Measurements from ENCODE around the gene STK24.

Gene STK24

DNA sequence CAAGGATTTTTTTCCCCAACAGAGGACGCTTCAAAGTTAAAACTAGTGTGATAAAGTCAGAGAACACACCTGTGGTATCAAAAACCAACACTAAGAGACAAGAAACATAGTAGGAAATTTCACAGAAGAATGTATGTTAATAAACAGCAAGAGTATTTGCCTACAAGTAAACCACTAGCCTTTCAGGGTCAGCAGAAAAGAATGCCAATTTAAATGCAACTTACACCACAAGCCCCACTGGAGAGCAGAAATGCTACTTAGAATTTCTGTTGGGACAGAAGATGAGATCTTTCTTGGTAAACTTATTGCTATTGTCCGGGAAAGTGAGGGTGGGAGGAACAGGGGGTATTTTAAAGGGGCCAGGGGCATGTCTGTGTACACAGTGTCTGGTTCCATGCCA, 68.6 kb downstream of the STK24 start:
- DNase-seq, result no peak

DNA sequence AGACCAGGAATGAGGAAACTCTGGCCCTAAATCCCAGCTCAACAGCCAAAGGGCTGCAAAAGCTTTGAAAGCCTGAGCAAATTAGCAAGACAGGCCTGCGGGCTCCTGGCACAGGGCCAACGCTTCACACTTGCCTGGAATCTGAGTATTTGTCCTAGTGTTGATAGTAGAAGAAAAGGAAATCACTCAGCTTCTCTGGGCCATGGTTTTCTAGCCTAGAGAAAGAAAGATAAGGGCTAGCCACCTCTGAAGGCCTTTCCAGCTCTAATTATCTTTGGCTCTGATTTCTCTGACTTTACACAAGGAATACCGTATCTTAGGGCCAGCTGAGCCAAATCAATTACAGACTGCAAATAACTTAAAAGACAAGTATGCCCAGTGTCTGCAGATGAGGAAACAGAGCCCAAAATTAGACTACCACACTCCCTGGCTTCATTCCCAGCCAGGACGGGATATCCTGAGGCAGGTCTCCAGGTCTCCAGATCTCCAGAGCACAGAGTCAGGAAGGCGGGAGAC, 69.6 kb downstream of the STK24 start:
- peak; percentile 69 for DNase-seq

DNA sequence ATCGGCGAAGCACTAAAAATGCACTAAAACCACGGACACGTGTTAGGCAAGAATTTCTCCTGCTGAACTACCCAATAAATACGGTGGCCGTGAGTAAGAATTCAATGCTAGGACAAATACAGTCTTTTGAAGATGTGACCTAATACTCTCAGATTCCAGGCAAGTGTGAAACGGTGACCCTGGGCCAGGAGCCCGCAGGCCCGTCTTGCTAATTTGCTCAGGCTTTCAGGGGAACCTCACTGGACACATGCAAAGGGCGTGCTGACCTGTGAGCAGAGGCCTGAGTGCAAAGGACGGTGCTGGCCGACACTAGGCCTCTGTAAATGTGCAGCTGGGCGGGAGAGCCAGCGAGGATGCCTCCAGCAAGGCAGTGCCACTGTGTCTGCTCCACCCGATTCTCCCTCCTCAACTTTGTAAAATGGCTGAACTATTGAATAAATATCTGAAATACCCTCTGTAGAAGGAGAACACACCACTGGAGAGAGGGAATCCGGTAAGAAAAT, 70.1 kb downstream of the STK24 start:
- no peak for DNase-seq

DNA sequence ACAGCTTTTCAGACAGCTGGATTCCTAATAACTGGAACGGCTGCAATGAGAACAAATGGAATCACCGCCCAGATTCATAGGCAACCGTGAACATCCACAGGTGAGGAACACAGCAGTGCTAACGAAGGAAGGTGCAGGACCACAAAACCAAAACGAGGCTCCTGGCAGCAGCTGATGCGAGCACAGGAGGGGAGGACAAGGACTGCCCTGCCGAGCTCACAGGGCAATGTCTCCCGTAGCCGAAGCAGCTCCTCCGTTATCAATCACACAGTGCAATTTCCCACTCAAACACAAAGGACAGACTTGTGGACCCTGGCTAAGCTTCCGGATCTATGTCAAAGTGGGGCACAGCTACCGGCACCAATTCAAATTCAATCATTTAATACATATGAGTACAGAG, 70.6 kb downstream of the STK24 start:
- DNase-seq, result no peak

DNA sequence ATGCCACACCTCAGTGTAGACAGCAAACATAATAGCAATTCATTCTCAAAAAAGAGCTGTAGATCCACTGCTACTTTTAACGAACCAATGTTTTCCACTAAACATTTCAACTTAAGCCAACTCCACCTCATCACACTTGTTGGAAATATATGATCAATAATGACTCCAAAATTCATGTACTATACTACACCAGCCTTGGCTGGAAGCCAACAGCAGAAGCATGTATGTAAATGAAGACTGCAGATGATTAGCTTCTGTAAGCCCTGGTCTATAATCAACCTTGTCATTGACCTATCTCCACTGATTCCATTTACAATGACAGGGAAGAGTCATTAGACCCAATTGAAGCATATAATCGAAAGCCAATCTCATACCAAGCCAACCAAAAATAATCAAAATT, 71.7 kb downstream of the STK24 start:
- no peak for DNase-seq

DNA sequence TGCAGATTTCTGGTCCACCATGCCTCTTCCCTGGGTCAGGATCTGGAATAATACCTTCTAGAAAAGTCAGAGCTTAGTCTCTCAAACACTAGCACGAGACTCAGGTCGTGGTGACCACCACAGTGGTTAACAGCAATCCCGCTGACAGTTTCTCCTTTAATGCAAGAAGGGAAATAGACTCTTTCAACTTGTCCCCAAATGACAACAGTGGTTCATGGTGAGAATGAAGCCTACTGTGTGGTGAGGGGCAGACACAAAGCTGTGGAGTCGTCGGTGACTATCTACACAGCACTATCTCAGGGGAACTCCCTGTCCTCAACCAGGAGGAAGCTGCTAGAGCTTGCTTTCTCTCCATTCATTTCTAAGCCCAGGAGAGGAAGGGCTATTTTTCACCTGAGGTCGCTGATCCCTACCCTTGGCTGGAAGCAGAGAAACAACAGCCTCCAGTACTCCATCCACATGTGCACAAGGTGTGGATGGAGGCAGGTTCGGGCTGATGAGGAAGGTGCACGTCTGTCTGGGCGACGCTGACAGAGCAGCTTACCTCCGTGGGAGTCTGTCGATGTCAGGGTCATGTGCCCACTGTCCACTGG, 72.4 kb downstream of the STK24 start:
- DNase-seq, result peak; percentile 44

DNA sequence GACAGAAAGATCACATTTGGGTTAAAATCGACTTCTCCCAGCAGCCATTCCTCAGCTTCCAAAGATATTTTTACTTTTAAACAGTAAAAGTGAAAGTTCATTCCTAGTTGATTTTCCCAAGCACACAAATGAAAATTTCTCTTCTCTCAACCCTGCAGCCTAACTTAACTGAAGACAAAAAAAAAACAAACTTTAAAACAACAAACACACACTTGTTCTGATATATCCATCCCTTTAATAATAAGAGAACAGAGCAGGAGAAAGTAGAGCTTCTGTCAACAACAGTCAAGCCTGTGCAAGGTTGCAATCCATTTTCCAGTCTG, 72.9 kb downstream of the STK24 start:
- no peak for DNase-seq

DNA sequence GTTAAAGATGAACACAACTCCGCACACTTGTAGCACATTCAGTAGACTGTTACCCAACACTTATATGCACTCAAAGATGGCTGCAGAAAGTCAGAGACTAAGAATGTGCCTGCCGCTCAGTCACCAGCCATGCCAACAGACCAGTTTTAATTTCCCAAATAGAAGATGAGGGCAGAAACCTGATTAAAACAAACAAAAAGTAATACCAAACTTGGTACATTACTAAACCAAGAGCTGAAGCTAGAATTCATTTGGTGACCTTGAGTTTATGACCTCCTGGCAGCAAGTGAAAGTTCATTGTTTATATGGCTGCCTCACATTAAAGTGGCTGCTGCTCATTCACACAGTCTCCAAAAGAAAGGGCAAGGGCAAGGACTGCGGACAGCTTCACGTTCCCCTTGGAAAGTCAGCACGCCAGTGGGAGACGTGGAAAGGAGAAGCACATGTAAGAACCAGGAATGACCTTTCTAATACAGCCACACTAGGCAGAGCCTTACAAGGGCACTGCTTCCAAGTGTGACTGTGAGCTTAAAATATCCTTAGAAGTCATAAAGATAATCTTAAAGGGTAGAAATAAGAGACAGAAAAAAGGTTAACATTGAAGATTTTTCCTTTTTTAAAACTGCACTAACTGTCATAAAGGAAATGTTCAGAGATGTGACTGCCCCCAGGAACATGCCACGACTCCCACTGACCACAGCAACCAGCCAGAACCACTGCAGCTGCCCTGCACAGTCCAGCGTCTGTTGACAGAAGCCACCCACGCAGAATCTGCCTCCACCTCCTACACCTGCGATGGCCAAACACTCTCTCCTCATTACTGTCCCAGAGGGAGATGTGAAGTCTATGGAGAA, 73.5 kb downstream of the STK24 start:
- no peak for DNase-seq

DNA sequence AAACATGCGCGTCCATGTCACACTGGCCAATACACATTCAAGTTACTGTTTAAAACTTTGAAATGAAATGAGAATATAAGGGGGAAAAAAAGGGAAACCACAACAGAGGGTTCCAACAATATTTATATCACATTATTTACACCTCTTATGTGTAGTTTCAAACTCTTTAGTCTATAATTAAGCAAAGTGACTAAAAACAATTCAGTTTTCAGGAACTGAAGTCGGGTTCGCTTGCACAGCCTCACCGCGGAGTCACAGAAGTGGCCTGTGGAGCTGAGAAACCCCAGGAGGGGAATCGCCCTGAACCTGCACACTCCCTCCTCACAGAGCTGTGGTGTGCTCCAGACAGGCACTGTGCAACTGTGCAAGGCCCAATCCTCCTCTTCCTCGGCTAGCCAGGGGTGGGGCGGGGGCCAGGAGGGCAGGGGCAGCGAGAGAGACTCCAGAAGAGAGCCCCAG, 75.9 kb downstream of the STK24 start:
- no peak for DNase-seq

DNA sequence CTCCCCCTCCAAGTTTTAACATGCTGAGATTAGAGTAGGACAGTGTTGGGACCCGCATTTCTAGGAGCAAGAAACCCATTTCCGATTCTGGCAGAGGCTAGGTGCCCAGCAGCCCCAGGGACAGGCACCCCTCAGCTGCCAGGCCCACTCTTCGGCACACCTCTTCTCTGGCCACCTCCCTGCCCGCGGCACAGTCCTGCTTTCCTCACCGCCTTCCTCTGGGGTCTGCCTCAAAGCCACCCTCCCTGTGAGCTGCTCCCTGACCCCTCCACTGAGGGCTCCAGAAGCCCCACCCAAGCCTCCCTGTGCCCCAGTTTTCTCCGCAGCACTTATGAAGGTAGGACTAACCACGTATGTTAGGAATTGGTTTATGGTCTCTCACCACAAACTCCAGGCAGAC, 79.9 kb downstream of the STK24 start:
- no peak for DNase-seq

DNA sequence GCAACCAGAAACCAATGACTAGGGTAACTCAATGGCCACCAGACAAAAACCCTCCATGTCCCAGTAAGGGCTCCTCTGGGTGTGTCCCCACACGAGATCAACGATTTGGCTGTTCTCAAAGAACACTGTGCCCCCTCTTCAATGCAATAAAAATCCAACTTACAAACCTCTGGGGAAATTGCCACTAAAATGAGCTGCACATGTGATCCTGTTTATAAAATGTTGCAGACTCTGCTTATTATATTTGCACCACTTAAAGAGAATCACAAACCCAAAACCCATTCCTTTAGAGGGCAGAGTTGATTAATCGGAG, 80.5 kb downstream of the STK24 start:
- no peak for DNase-seq

DNA sequence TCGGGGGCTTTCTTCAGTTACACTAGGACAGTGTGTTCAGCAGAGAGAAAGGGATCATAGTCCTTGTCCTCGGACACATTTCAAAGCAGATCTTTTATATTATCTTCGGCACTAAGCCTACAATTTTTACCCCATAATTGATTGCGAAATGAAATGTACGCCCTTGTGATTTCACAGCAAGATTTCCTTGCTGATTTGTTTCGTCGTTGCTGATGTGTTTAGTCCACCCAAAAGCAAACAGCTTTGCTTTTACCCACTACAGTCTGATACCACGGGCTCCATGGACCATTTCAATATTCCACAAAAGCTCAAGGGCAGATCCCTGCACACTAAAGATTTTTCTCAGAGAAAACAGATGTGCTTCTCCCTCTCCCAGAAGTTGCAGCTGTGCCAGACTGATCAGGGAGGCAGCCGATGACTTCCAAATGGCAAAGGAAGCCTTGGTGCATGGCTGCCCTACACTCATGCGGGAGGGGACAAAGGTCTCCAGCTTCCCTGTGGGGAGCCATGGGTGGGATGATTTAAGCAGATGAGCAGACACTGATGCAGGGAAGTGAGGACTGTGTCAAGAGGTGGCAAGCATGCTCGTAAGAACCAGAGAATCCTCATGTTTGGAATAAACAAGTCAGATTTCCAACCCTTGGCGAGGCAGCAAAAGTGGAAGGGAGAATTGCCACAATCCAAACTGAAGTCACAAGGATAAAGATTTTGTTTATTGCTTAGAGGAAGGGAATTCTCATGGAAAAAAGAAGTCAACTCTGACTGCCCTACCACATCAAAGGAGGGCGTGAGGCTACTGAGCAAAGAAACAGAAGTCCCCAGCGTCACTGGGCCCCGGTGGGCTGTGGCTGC, 81.1 kb downstream of the STK24 start:
- no peak for DNase-seq

DNA sequence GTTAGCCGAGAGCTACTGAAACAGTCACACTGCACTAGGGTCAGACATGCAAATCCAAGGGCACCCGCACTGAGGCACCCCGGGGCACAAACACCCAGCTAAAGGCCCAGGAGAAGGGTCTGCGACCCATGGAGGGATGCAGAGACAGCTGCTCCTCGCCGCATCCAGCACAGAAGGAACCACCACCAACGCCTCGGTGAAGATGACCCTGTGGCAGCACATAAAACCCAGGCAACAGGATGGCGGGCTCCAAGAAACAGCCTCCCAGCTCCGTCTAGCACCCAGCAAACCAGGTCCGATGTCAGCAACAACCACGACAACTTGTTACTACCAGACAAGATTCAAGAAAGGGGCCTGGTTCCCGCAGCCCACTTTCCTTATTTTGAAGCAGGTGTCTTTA, 82.1 kb downstream of the STK24 start:
- no peak for DNase-seq

DNA sequence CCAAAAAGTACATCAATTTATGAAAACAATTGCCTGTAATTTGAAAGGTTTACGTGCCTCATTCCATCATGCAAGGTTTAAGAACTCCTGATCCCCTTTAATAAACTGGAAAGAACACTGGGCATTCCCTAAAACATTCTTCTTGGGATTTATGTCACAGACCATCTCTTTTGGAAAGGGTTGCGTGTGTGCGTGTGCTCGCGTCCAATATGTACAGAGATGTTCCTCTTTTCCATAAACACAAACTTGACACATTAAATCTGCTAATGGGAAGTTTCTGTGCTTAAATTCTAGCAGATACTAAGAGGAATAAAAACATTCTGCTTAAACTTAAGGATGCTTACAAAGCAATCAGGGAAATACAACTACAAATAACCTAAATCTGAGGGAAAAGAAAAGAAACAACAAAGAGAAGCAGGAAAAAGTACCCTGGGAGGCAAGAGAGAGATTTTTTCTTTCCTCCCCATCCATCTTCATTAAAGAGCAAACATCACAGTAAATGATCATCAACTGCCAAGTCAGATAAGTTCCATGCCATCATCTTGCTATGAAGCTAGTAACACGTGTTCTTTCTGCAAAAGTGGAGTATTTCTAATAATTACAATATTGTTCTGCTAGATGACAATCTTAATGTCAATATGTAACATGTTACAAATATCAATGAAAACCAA, 83.7 kb downstream of the STK24 start:
- no peak for DNase-seq

DNA sequence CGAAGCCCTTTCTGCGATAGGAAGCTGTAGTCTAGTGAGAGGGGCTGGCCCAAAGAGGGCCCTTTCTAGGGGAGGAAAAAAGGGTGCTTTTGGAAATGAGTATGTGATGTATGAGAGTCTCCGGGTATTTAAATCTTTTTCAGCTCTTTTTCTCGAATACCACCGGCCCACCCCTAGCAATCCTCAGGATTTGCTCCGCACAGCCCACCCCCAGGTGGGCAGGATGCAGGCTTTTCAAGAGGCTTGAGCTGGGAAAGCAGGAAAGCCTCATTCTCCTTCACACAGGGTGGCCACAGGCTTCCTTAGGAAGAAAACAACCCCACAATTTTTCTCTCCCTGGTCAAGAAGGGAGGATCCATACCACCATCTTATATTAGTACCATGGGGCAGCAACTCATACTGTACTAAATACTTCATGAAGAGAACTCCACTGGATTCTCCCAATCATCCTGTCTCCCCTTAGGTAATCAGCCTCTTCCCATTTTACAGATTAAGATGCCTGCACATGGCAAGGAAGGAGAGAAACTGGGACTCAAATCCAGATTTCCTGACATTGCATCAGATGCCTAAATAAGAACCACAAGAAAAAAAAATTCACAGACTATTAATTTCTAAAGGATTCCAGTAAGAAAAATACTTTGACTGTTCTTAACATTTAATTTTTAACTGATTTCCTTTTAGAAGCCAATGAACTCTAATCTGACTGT, 84.4 kb downstream of the STK24 start:
- DNase-seq, result no peak

DNA sequence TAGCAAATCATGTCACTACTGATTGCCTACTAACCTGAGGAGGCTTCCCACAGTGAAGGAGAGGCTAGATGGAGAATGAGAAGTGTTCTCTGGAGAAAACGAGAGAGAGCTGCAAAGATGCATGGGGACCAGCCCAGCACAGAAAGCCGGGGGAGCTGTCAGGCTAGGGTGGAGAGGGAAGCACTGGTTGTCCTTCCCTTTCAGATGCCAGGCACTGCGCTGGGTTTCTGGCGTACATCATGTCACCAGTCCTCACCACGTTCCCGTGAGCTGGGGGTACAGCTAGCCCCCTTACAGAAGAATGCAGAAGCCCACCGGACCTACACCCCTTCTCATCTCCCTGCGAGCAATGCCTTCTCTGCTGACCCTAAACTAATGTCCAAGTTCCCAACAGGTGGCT, 86.0 kb downstream of the STK24 start:
- no peak for DNase-seq

DNA sequence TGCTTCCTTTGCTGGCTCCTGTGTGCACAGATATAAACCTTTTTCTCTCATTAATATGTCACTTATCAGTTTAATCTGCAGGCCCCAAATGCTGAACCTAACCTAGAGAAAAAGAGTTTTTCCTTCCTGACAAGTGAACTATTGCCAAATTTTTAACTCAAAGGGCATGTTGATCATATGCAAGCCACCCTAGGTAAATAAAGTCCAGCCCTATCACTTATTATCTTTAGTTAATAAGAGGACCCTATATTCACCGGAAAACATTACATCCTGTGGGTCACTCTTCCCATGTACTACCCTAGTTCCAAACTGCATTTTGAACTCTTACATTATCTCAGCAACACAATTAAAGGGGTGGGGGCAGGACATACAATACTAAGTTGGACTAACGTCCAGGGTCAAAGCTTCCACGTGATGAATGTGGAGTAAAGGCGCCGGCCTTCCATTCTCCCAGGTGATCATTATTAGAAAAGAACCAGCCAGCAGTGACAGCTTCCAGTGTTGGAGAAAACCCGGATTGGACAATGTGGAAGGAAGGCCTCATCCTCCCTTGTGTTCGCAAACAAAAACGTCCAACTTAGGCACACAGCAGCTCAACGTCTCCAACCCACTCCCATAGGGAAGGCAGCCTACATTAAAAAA, 86.6 kb downstream of the STK24 start:
- peak; percentile 59 for DNase-seq

DNA sequence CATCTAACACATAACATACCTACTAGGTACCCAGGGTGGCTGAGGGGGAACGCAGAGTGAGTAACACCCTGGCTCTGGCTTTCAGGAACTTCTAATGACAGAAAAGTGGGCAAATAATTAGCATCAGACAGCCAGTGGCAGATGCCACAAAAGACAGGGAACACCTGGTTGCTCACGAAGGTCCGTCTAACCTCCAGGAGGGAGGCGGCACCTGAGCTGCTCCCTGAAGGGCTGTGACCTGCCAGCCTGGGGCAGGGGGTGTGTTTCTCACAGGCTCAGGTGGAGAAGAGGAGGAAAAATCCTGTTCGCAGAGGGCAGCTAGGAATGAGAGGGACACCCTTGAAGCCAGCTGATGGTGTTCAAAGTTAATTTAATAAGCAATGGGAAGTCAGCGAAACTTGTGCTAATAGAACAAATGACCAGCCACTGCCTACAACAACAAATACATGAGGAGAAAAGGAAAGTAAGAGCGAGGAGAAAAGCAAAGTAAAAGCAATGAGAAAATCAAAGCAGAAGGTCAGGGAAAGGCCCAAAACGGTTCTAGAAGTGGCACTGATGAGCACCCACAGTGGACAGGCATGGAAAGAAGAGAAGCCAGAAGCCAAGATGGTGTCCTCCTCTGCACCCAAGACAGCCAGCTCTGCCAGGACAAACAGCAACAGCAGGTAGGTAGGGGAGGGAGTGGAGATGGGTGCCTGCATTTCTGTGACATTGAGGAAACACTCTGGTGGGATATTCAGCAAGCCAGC, 87.3 kb downstream of the STK24 start:
- no peak for DNase-seq

DNA sequence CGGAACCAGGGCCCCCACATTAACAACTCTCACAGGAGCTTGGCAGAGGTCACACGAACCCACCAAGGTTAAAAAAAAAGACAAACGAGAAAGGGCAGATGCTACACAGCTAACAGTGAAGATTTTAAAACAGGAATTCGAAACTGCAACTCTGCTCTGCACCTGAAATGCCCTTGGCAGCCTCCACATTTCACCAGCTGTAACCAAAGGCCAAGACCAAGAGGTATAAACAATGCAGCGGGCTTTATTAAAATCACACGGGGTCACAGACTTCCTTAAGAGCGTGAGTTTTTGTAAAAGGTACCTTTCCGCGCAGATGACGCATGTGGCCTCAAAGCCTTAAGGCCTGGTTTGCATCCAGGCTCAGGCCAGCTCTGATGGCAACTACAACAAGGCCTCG, 88.2 kb downstream of the STK24 start:
- DNase-seq, result no peak

DNA sequence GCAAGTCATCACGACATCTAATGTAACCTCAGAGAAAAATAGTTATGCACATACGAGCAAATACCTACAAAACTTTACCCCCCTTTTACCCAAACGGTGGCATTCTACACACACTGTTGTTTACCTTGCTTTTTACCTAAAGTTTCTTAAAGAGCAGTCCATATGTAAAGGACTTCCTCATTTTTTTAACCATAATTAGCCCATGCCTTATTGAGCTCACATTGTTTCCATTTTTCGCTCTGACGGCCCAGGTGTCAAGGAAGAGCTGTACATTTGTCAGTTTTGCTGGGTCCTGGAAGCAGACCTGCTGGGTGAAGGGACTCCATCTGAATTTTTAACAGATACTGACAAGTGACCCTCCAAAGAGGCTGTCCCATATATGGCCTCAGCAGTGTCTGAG, 89.4 kb downstream of the STK24 start:
- DNase-seq, result no peak

DNA sequence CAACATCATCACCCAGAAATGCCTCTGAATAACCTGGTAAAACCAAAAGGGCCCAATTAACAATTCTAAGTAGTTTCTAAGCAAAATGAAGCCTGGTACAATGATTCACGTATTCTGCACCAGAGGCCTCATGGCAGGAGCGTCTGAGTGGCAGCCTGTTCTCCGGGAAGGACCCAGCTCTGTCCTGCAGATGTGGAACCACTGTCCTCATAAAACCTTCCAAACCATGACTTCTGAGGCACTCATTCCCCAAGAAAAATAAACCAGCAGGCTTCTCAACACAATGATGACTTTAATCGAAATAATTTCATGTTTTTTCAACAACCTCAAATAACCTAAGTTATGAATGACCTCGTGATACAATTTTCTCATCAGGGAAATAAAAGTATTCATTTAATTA, 89.9 kb downstream of the STK24 start:
- DNase-seq, result no peak

All from hematopoietic multipotent progenitor cell treated with erythropoietin and hydrocortisone succinate and interleukin-3 and kit ligand, for 4 days (in vitro differentiated cells).